ENCODE results near the gene PLCG2.

DNA sequence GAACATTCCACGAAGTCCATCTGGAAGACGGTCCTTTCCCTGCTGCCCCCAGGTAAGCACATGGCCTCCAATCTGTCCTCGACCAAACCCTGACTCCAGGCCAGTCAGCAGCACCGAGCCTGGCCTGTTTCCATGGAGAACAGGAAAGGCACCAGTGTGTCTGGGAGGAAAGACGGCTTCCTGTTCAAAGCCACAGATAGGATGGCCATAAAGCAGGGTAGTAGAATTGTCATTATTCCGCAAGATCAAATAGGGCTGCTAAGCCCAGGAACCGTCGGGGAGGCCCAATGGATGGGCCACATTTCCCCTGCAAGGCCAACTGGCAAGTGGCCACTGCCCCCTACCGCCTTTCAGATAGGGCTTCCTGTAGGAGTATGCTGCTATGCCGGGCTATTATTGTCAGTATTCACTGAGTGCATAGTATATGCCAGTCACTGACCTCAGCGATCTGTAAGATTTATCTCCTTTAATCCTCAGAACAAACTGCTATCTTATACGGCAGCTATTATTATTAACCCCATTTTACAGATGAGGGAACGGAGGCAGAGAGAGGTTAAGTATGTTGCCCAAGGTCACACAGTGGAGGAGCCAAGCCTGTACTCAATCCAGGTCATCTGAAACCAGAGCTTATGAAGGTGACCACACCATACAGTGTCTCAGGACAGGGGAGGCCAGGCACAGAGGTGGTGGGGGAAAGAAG, 23.0 kb upstream of the PLCG2 start:
- no peak for TF ChIP-seq POLR2A (IDR thresholded peaks at IDR 0.05)
- TF ChIP-seq, protein P1, sequence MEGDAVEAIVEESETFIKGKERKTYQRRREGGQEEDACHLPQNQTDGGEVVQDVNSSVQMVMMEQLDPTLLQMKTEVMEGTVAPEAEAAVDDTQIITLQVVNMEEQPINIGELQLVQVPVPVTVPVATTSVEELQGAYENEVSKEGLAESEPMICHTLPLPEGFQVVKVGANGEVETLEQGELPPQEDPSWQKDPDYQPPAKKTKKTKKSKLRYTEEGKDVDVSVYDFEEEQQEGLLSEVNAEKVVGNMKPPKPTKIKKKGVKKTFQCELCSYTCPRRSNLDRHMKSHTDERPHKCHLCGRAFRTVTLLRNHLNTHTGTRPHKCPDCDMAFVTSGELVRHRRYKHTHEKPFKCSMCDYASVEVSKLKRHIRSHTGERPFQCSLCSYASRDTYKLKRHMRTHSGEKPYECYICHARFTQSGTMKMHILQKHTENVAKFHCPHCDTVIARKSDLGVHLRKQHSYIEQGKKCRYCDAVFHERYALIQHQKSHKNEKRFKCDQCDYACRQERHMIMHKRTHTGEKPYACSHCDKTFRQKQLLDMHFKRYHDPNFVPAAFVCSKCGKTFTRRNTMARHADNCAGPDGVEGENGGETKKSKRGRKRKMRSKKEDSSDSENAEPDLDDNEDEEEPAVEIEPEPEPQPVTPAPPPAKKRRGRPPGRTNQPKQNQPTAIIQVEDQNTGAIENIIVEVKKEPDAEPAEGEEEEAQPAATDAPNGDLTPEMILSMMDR (IDR thresholded peaks at IDR 0.05): no peak

Measured in Peyer's patch (tissue), 4 donors.